Urothelium cell line (cell line): Measurements from ENCODE around the gene C11orf42.

ENCODE experiments used
- DNase-seq: peaks from one replicate; pipeline ENCODE4 v3.0.0; 2011; ENCODE audit warnings: low spot score, mixed read lengths
- FAIRE-seq: peaks from 2 replicates; lab custom pipeline; 2011; peaks lifted over from hg19 to GRCh38; lab: Jason Lieb, UNC

Gene C11orf42

GRCh38 chr11:6205366-6205765, at the start of gene C11orf42:
TSS of gene C11orf42 (plus strand) at chr11:6205557. CDS start at chr11:6205616, 59 bp downstream.
- DNase-seq: no peak
- FAIRE-seq: peak; percentile 23

DNA sequence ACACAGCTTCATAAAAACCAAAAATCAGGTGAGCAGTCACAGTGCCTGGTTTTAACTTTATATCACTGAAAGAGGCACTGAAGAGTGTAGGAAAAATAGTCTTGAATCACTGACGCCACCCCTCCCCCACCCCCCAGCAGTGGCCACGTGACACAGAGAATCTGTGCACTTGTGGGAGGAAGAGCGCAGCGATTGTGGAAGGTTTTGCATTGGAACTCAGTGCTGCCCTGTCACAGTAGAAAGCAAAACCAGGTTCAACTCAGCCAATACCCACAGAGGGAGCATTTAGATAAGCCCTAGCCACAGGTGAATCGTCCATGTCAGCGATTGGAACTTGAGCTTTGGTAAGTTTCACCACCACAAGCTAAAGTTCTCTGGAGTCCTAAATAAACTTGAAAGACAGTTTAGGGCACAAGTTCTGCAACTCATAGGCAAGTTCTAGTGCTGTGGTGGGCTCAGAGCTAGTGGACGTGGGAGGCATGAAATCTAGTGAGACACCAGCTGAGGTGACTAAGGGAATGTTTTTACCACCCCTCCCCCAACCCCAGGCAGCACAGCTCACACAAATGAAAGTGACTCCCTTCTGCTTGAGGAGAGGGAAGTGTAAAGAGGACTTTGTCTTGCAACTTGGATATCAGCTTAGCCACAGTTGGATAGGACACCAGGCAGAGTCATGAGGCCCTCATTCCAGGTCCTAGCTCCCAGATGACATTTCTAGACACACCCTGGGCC, 48.6 kb upstream of the C11orf42 start:
- FAIRE-seq (no peak), DNase-seq (no peak)

GRCh38 chr11:6170226-6170625, 35.1 kb upstream of the C11orf42 start, which contains the start of gene OR52B2:
TSS of gene OR52B2 (minus strand) at chr11:6170326. CDS start at chr11:6170326, 0 bp downstream.
- FAIRE-seq (no peak), DNase-seq (no peak)

DNA sequence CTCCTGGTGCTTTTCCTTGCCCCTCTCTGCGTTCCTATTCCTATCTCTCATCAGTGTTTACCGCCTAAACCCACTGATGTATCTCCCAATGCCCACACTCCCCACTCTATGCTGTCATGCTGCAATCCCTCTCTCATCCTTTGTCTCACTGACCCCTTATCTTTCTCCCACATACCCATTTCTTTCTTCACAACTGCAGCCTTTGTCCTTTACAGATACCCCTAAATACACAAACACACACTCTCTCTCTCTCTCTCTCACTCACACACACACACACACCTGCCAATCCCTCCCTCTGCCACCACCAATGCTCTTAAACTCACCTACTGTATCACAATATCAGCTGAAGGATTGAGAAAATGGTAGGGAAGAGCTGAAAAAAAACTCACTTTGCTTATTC, 29.9 kb upstream of the C11orf42 start:
- FAIRE-seq (no peak), DNase-seq (no peak)

DNA sequence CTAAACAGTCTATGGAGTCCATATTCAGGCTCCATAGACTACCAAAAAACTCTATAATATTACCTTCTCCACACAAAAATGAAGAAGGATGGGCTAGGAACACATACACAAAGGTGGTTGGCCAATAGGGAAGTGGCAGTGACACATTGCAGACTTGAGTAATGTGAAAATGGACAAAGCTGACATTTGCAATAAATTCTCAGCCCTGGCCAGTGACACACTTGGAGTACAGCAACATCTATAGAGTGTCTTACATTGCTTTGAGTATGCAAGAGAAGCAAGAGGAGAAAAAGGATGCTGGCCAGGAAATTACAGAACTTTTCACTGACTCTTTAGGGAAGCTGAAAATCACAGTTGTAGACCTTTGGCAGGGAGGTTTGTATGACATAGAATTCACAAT, 13.6 kb upstream of the C11orf42 start:
- DNase-seq (no peak), FAIRE-seq (no peak)

GRCh38 chr11:6194065-6194581, 11.2 kb upstream of the C11orf42 start:
- no peak for DNase-seq
- no peak for FAIRE-seq

DNA sequence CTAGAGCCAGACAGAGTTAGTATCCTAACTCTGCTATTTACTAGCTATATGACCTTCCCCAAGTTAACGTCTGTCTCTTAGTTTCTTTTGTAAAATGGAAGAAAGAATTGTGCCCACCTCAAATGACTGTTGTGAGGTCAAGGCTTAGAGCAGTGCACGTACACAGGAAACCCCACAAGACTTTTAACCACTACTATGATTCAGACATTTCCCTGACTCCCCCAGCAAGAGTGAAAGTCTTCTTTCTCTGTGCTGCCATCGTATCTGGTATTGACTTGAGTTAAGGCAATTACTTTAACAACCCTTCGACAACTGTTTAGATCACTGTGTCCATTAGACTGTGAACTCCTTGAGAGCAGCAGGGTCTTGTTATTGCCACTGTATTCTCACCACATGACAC, 9.0 kb upstream of the C11orf42 start:
- no peak for DNase-seq
- no peak for FAIRE-seq

GRCh38 chr11:6197466-6198200, 7.7 kb upstream of the C11orf42 start:
- no peak for DNase-seq
- FAIRE-seq: no peak

DNA sequence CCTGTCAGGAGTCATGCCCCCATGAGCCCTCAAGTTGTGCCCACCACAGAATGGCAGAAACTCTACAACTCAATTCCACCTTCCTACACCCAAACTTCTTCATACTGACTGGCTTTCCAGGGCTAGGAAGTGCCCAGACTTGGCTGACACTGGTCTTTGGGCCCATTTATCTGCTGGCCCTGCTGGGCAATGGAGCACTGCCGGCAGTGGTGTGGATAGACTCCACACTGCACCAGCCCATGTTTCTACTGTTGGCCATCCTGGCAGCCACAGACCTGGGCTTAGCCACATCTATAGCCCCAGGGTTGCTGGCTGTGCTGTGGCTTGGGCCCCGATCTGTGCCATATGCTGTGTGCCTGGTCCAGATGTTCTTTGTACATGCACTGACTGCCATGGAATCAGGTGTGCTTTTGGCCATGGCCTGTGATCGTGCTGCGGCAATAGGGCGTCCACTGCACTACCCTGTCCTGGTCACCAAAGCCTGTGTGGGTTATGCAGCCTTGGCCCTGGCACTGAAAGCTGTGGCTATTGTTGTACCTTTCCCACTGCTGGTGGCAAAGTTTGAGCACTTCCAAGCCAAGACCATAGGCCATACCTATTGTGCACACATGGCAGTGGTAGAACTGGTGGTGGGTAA, 6.1 kb upstream of the C11orf42 start, which contains the start of gene OR52W1:
TSS of gene OR52W1 (plus strand) at position 51 of the 637 bp plus-strand sequence. CDS start at position 51, 0 bp downstream.
- DNase-seq: no peak
- peak; percentile 52 for FAIRE-seq

- DNase-seq (no peak), FAIRE-seq (no peak)
Observed at GRCh38 chr11:6200975-6201374, 4.4 kb upstream of the C11orf42 start.

DNA sequence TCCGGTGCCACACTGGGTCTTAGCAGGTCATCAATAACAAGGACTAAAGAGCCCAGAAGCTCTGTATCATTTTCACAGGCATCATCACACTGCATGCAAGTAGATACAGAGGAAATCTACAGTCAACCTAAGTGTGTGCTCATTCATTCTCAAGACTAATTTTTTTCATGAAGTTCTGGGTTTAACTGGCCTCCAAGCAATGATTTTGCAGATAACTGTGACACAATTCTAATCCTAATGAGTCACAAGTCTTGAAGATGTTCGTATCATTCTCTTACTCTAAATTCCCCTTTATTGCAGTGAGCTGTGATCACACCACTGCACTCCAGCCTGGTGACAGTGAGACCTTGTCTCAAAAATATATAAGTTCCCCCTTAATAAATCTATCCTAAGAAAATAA, 3.9 kb upstream of the C11orf42 start:
- FAIRE-seq: no peak
- no peak for DNase-seq

GRCh38 chr11:6202041-6202440, 3.3 kb upstream of the C11orf42 start:
- DNase-seq (no peak), FAIRE-seq (no peak)

GRCh38 chr11:6203327-6203726, 2.0 kb upstream of the C11orf42 start:
- no peak for DNase-seq
- FAIRE-seq: no peak

- FAIRE-seq: no peak
- no peak for DNase-seq
Observed at GRCh38 chr11:6204706-6205105, 651 bp upstream of the C11orf42 start.

- FAIRE-seq (no peak), DNase-seq (no peak)
Observed at GRCh38 chr11:6206456-6207180, 1.3 kb downstream of the C11orf42 start.

DNA sequence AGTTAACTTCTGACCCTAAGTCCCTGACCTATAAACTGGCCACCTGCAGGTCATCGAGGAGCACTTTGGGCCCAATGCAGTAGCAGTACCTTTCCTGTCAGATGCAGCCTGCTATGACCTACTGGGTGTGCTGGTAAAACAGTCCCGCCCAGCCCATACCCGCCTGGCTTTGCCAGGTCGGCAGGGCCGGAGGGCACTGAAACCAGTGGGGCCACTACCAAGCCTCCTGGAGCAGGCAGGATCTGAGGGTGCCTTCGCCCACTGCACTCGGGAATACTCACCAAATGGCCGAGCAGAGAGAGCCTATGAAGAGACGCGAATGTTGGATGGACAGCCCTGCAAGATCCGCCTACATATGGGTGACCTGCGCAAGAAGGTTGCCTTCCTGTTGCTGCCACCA, 4.4 kb downstream of the C11orf42 start:
- DNase-seq (no peak), FAIRE-seq (no peak)

DNA sequence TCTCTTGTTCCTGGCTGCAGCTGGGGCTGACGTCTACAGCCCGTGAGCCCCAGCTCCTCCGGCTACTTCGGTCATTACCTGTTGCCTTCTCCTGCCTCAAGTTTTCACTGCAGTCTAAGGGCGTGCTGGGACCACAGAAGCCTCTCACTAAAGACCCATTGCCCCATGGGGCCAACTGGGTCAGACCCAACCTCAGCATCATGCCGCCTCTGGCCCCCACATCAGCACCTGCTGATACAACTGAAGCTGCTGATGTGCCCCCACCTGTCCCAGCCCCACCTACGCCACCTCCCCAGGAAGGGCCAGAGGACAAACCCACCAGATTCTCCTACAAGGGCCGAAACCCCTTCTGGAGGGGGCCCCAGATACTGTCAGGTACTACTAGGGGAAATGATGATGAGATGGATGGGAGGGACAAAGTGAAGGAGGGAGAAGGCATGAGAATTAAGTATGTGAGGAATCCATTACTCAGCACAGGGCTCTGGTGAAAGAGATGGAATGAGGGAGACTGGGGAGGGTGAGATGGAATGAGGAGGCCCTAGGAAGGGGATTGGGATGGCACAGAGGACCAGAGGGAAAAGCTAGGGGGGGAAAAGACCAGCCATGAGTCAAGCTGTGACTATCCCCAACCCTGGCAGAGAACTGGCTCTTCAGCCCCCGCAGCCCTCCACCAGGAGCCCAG, 5.1 kb downstream of the C11orf42 start:
- no peak for FAIRE-seq
- no peak for DNase-seq

DNA sequence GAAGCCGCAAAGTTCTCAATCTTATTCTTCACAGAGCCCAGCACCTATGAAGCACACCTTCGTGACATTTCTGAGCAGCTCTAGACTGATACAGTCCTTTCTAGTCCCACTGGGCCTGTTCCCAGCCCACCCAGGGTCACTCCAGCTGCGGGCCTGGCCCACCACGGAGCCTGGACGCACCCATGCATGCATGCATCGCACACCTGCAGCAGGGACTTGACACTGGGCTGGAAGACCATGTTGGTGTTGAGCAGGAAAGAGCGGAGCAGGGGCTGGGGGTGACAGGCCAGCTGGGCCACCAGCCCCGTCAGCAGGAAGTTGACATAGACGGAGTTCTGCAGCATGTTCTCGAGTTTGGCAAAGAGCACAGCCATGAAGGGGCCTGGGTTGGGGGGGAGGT, 9.2 kb downstream of the C11orf42 start:
- FAIRE-seq (no peak), DNase-seq (no peak)

GRCh38 chr11:6216501-6216900, 11.1 kb downstream of the C11orf42 start:
- DNase-seq: no peak
- FAIRE-seq: no peak

- DNase-seq (no peak), FAIRE-seq (no peak)
Observed at GRCh38 chr11:6217722-6218121, 12.4 kb downstream of the C11orf42 start.
